GF-D8 (cell line): Measurements from ENCODE around the gene CBL.
"Not testable (repeated sequence)": the region's sequence is repeated elsewhere in the genome, so short reads cannot be mapped to it uniquely, and the experiment has no call there.

Source experiments
- DNase-seq: peaks from one replicate; lab custom pipeline; 2025; lab: John Stamatoyannopoulos, UW

The CBL gene

GRCh38 chr11:119185981-119186634, 20.0 kb upstream of the CBL start:
- no peak for DNase-seq

GRCh38 chr11:119187123-119187892, 18.8 kb upstream of the CBL start:
- no peak for DNase-seq

- DNase-seq = no peak
Measured at GRCh38 chr11:119188067-119188466, 18.1 kb upstream of the CBL start.

DNA sequence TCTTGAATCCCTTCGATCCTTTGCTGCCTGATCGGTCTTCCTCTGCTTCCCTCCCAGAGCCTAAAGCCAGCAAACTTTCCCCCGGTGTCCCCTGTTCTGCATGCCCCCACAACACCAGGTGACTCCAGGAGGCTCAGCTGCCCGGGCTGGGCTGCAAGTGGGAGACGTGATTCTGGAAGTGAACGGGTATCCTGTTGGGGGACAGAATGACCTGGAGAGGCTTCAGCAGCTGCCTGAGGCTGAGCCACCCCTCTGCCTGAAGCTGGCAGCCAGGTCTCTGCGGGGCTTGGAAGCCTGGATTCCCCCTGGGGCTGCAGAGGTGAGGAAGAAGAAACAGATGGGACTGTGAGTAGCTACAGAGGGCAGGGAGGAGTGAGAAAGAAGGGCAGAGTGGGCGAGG, 17.3 kb upstream of the CBL start:
- DNase-seq = no peak

GRCh38 chr11:119189393-119189792, 16.7 kb upstream of the CBL start:
- no peak for DNase-seq

DNA sequence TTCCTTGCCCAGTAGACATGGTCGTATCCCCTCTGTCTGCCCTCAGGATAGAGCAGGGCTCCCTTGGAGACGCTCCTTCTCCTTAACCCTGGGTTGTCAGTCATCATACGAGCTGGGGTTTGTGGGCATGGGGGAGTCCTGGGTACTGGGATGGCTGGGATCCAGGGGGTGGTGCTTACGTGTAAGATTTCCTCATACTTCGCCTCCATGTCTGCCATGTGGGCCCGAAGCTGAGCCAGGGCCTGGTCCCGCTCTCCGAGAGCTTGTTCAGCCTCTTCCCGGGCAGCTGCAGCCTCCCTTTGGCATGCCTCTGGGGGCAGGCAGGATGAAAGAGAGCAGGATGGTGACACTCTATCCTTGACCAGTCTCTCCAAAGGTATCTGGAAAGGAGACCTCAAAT, 15.6 kb upstream of the CBL start:
- DNase-seq = no peak

- DNase-seq = not testable (repeated sequence)
Measured at GRCh38 chr11:119191265-119191664, 14.9 kb upstream of the CBL start.

GRCh38 chr11:119192111-119192510, 14.0 kb upstream of the CBL start:
- DNase-seq = peak; percentile 58

DNA sequence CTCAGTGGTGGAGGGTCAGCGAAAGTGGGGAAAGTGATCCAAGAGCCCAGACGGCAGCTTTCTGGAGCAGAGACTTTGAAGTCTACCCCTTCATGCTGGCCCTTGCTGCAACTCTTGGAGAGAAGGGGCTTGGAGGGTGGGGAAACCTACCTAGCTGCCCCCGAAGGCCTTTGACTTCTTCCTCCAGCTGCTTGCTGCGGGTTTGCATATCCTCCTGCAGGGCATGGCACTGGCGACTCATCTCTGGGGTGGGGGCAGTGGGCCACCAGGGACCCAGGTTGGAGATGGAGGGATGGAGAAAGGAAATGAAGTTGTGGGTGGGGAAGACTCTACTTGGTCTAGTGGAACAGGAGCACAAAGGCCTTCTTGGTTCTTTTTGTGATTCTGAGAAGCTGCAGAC, 13.1 kb upstream of the CBL start:
- DNase-seq = no peak

GRCh38 chr11:119193626-119194025, 12.5 kb upstream of the CBL start:
- no peak for DNase-seq

DNA sequence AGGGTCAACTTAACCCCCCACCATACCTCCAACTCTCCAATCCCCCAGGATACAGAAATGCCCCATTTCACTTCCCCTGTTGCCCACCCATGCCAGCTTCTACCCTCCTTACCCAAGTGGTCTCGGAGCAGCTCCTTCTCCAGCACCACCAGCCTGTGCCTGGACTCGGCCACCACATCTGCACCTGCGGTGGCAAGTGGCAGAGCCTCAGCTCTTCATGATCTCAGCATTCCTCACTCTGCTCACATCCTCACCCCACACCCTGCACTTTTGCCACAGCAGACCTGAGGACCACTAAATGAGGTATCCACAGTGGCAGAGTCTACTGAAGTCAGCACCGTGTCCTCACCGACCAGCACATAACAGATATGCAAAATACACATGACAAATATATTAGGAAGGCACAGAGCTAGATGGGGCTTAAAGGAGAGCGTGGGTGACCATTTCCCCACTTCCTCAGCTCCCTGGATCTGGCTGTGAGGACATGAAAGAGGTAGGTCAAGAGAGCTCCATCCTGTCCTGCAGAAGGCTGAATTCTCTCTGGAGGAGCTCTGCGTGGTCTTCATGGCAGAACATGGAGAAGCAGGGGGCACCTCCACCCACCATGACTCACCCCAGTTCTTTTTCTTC, 11.2 kb upstream of the CBL start:
- no peak for DNase-seq

DNA sequence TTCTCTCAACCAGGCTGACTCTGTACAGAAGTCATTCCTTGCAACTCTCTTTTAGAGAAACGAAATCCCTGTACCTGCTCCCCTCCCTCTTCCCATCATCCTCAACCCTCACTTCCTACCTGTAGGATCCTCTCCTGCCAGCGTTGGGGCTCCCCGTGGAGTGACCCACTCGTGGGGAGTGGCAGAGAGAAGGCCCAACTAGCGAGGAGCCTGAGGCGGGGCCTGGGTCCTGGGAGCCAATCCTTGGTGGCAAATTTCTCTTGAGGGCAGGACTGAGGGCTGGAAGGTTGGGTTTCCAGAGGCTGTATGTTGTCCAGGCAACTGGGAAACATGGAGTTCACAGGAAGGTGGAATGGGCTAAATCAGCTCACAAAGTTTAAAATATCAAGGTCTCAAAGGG, 10.5 kb upstream of the CBL start:
- DNase-seq = no peak

DNA sequence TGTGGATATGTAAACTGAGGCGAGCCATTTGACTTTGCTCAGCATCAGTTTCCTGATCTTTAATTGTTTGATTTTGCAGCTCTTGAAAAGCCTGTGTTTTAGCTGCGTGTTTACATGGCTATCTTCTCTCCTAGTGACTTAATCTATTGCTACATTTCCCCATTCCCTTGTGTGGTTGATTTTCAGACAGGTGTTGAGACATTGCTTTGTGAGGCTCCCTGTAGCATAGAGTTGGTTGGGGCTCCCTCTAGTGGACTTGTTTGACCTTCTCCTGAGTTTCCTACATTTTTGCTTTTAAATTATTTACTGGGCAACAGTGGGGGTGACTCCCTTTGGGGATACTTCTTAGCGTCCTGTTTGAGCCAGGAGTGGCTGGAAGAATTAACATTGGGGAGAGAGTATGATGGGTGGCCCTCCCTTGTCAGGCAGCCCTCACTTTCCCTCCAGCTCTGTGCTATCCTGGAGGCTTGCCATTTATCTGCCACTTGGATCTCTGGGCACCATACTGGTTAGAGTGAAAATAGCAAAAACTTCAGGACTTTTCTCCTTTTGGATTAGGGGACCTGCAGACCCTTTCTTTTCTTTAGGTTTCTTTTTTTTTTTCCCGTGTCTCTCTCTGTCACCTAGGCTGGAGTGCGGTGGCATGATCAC, 9.2 kb upstream of the CBL start:
- DNase-seq = peak; percentile 99

GRCh38 chr11:119198925-119199324, 7.2 kb upstream of the CBL start:
- DNase-seq = no peak

DNA sequence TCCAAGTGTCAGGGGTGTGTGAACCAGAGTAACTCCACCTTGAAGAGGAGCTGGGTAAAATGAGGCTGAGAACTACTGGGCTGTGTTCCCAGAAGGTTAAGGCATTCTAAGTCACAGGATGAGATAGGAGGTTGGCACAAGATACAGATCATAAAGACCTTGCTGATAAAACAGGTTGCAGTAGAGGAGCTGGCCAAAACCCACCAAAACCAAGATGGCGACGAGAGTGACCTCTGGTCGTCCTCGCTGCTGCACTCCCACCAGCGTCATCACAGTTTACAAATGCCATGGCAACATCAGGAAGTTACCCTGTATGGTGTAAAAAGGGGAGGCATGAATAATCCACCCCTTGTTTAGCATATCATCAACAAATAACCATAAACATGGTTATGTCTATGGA, 4.9 kb upstream of the CBL start:
- DNase-seq = not testable (repeated sequence)

DNA sequence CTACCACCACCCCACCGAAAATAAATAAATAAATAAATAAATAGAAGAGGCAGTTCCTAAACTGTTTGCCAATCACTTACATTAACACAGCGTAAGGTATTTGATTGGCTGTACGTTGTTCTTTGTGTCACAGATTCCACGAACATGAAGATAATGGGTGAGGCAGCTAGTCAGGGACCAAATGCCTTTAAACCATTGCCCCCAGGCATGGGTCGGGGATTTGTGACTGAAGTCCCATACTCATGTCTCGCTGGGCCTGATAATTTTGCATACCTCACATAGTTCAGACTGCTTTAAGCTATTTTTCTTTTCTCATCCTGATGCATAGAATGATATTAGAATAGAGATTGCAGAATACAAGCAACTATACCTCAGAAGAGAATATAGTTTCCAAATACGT, 3.6 kb upstream of the CBL start:
- no peak for DNase-seq

DNA sequence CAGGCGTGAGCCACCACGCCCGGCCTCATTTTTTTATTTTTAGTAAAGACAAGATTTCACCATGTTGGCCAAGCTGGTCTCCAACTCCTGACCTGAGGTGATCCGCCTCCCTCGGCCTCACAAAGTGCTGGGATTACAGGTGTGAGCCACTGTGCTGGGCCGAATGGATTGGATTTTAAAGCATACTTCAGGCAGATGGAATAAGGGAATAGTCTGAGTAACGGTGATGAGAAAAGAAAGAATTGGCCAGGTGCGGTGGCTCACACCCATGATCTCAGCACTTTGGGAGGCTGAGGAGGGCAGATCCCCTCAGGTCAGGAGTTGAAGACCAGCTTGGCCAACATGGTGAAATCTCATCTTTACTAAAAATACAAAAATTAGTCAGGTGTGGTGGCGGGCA, 2.1 kb upstream of the CBL start:
- DNase-seq = no peak

DNA sequence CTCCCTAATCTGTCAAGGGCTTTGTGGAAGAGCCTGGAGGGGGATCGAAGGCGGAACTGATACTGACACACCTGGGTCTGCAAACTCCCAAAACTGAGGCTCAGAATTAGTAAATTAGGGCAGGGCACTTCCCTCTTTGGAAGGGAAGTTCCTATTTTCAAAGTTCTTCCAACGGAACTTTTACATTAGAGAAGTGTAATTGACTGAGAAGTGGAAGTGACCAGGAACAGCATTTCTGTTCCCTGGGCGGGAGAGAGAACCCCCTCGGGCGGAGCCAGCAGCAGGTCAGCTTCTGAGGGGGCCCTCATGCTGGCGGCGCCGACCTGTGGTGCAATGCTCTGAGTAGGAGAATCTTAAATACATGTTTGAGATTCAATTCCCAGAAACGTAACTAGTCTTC, 1.1 kb upstream of the CBL start:
- peak; percentile 69 for DNase-seq

GRCh38 chr11:119206511-119207414, 624 bp downstream of the CBL start:
- DNase-seq = peak; percentile 69

DNA sequence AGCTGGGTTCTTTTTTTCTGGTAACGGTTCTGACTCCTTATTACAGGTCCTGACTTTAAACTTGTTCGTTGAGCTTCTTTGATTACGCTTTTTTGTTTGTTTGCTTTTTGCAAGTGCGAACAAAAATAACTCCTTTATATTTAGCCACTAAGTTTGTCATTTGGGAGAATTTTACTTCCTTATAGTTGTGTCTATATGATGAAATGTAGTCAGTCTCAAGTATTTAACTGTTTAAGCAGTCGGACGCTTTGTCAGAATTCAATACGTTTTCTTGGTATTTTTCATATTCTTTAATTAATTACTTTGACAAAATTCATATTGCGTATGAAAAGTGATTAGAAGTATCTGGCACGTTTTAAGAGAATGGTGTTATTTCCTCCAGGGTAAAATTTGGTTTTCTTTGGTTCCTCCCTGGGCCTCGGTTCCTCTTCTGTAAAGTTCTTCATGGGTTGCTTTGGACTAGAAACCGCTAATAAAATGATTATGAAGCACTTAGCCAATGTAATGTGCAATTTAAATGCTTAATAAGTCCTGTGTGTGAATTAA, 1.3 kb downstream of the CBL start:
- DNase-seq = peak; percentile 82

- no peak for DNase-seq
Measured at GRCh38 chr11:119209186-119209585, 3.0 kb downstream of the CBL start.
